Epidermal melanocyte (primary cell): ENCODE measurements around the gene PSME1.
A peak's percentile ranks its signal among the peaks of the same experiment; 100 is the strongest.

Experiments used
- DNase-seq: peaks from one replicate; pipeline ENCODE4 v3.0.0; 2011; ENCODE audit warnings: low spot score; ENCODE audit not compliant: insufficient read length

The PSME1 gene

DNA sequence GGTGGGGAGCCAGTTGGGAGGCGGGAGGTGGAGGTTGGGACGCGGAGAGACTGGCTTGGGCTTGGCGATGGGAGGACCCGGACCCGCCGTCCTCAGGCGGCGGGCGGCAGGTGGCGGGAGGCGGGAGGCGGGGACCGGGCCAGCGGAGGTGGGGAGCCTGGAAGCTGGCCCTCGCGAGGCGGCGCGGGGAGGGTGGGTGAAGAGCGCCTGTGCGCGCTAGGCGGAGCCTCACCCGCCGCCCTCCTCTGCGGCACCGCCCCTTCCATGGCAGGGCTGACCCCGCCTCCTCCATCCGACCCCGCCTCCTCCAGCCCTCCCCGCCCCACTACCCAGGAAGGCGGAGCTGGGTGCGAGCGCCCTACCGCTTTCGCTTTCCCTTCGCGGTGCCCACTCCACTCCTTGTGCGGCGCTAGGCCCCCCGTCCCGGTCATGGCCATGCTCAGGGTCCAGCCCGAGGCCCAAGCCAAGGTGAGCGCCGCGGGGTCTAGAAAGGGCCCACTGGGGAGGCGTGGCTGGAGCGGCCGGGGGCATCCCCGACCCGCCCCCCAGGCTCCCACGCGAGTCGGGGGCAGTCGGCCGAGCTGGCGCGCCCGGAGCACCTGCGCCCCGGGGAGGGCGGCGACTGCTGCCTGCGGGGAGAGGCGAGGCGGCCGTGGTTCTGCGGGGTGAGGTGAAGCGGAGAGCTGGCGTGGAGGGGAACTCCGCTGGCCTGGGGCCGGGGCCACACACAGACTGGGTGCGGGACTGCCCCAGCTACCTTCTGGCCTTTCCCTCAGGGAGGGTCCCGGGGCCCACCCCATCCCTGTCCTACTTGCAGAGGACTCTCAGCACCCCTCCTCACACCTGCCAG, at the start of gene PSME1:
PSME1 (plus strand) TSS at position 361 of the 850 bp plus-strand sequence; CDS start at position 430, 69 bp downstream.
- DNase-seq = peak; percentile 95

DNA sequence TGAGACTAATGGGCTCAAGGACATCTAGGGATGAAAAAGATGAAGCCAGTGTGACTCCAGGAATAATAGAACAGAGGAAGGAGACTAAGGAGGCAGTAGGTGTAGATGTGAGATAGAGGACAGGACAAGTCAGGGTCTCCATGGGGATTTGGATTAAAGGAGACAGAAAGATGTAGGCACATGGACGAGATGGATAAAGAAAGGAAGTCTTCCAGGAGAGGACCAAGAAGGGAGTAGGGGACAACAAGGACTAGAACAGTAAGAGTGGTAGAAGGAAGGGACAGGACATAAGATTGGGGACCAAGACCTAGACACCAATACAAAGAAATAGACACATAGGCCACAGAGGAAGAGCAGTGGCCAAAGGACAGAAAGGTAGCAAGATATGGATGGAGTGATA, 49.0 kb upstream of the PSME1 start:
- no peak for DNase-seq

- DNase-seq = no peak
Observed at GRCh38 chr14:24088095-24088494, 47.9 kb upstream of the PSME1 start.

DNA sequence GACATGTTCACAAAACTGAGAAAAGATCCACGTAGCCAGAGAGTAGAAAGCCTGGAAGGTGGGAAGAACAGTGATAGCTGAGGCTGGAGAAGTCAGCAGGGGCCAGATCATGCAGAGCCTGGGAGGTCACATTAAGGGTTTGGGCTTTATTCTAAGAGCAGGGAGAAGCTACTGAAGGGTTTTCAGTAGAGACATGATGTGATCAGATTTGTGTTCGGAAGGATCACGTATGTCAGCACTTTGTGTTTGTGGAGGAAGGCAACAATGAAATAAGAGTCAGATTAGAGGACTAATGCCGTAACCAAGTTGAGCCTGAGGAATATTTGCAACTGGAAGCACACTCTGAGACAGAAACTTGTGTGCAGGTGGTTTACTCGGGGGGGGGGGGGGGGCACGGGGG, 46.1 kb upstream of the PSME1 start:
- DNase-seq = no peak

DNA sequence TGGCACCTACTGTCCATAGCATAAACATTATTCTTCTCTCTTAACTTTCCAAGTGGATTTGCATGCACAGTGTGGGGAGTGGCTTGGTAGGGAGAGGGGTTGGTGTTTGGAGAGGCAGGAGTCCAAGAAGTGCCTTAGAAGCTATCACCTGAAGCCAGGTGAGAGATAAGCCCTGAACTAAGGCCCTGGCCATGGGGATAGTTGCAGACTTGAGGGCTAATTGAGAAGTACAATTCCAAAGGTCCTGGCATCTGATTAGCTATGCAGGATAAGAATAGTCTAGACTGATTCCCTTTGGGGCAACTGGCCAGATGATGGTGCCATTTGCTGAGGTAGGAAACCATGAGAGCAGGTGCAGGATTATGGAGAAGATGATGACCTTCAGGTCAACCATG, 43.9 kb upstream of the PSME1 start:
- DNase-seq = no peak

DNA sequence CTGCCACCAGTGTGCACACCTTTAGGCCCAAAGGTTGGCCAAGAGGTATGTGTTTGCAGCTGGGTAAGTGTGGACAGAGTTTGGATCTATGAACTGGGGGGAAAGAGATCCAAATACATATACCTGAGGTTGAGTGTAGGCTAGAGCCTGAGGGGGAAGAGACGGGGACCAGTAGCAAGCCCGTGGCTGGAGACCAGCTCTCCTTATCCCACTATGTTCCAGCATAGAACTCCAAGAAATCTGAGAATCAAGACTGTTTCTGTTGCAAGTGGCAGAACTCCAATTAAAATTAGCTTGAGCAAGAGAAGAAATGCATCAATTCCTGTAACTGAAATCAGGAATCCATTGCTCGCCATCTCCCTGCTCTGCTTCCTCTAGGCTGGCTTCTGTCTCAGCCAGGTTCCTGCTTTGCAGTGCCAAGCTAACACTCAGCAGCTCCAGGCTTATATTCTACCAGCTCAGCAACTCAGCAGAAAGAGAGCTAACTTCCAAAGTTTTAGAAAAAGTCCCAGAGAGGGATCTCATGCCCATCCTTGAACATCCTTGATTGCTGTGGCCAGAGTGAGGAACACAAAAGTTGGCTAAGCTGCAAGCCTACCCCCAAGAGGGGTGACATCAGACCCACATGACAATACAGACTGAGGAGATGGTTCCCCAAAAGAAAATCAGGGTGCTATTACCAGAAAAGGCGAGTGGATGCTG, 43.3 kb upstream of the PSME1 start:
- no peak for DNase-seq

GRCh38 chr14:24093207-24093900, 42.6 kb upstream of the PSME1 start:
- no peak for DNase-seq

DNA sequence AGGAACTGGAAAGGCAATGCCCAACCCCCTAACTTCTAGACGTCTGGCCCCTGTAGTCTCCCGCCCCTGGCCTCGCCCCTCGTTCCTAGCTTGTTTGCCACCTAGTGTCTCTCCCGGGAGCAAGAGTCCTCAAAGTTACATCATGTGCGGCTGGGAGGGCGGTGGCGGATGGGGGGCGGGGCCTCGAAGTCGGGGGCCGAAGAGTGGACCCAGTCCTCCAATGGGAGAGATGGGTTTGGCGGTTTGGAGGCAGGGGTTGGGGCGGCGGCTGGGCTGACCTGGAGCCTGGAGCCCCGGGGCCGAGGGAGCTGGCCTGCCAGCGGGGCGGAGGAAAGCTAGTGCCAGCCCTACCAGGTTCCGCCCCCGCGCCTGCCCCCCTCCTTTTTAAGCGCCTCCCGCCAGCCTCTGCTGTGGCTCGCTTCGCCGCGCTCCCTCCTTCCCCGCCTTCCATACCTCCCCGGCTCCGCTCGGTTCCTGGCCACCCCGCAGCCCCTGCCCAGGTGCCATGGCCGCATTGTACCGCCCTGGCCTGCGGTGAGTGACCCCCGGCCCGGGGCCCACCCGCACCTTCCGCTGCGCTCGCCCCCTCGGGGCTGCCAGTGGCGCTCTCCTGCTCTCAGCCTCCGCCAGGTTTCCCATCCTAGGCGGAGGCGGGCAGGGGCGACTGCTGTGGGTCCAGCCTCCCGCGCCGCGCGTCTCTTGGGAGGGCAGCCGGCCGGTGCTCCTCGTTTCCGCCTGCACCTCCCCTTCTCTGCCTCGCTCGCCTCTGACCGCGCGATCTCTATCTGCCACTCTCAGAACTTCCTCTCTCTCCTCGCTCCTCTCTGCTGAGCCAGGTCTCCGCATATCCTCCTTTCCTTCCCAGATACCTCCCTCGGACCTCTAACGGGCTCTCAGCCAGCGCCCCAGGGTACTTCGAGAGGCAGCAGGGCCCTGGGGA, 41.8 kb upstream of the PSME1 start, which contains the start of gene PCK2:
PCK2 (plus strand) TSS at position 411 of the 940 bp plus-strand sequence; CDS start at position 506, 95 bp downstream.
- peak; percentile 91 for DNase-seq

DNA sequence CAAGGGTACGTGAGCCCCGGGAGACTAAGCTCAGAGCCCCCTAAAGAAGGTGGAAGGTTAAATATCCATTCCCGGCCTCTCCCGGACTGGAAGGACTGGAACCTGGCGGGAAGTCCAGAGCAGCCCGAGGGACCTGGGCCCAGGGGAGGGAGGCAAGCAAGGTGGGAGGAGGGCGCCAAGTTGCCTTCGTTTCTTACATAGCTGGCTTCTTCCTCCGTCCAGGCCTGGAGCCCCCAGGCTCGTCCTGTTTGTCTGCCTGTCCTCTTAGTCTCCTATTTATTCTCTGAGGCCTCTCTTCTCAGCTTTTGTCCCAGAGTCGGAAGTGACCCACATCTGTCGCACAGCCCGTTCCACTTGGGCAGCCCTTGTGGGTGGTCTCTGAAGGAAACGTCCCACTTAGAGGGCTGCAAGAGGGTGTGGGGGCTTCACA, 41.1 kb upstream of the PSME1 start:
- DNase-seq = no peak

- DNase-seq = no peak
Observed at GRCh38 chr14:24095271-24096068, 40.5 kb upstream of the PSME1 start.

DNA sequence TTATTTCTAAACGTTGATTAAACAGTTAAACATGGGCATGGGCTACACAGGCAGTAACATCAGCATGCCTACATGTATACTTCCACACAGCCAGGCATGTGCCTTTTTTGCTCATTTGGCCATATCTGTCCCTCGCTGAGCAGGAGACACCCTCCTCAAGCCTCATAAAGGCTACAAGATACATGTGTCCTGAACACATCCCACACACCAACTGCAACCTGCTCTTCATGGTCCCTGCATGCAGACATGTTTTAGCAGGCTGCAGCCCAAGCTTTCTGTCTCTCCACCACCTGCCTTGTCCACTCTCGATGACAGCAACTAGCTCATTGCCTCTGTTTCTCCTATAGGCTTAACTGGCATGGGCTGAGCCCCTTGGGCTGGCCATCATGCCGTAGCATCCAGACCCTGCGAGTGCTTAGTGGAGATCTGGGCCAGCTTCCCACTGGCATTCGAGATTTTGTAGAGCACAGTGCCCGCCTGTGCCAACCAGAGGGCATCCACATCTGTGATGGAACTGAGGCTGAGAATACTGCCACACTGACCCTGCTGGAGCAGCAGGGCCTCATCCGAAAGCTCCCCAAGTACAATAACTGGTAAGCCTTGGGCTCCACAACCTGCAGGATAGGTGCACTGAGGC, 39.3 kb upstream of the PSME1 start:
- DNase-seq = no peak

DNA sequence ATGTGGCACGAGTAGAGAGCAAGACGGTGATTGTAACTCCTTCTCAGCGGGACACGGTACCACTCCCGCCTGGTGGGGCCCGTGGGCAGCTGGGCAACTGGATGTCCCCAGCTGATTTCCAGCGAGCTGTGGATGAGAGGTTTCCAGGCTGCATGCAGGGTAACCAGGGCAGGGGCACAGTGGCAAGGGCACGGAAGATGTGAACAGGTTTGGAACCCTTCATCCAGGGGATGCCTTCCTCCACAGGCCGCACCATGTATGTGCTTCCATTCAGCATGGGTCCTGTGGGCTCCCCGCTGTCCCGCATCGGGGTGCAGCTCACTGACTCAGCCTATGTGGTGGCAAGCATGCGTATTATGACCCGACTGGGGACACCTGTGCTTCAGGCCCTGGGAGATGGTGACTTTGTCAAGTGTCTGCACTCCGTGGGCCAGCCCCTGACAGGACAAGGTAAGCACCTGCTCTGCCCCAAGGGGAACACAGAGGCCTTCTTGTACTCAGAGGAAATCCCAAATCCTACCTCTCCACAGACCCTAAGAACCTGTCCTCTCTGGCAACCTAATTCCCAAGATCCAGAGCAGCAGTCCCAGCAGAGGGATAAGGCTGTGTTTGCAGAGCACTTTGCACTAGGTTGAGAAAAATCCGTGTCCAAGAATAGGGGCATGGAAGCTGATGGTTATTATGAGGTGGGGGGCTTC, 37.6 kb upstream of the PSME1 start:
- DNase-seq = no peak

- DNase-seq = no peak
Observed at GRCh38 chr14:24098927-24099813, 36.8 kb upstream of the PSME1 start.

DNA sequence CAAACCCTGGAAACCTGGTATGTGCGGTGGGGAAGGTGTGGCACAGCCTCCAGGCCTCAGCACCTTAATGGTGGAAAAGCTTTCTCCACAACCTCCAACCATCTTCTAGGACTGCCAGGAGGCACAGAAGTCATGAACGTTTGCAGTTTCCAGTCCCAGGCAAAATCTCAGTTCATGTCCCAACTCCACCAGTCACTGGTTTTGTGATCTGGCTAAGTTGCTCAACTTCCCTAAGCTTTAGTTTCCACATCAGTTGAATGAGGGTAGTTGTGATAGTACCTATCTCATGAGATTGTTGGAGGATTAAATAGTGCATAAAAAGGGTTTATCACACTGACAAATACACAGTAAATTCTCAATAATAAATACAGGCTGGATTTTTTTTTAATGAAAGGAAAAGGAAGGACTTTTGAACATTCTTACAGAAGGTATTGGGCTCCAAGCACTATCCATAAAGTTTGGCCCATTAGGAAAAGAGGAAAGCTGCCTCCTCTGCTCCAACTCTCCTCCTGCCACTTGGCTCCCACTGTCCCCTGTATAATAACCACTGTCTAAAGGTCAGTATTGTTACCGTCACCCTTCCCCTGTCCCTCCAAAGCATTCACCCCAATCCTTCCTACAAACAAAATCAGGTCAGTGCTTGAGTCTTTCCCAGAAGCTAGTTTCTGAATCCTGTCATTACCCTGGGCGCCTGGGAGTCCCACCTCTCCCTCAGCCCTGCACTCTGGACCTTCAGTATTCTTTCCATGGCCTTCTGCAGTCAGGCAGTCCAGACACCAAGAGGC, 35.6 kb upstream of the PSME1 start:
- no peak for DNase-seq

- DNase-seq = no peak
Observed at GRCh38 chr14:24100982-24101494, 35.0 kb upstream of the PSME1 start.

- DNase-seq = no peak
Observed at GRCh38 chr14:24102357-24103048, 33.5 kb upstream of the PSME1 start.
